IMR-90 (cell line): ENCODE results near the gene SKA2. TPM values are rescaled to one million over a fixed set of nuclear protein-coding genes. Genes with fewer than 3 reads are reported as not detected.

Experiments
- ATAC-seq: fragments of 200-7000 bp; cut with Tn5 transposase; 2 replicates; pipeline ENCODE4 v1.9.1; 2020; ENCODE audit warnings: low read depth, mild to moderate bottlenecking, moderate library complexity
- BruUV-seq: library from RNA; stranded (reverse); fragments of 400-500 nt; replicated peaks from 2 replicates; lab custom pipeline; 2021; lab: Mats Ljungman, UMichigan
- CTCF ChIA-PET: fragments of 300-600 bp; formaldehyde crosslinking; extraction: SDS; loops from one replicate; lab custom pipeline; 2021; ENCODE audit warnings: antibody characterized with exemption; lab: Yijun Ruan, JAX
- POLR2A ChIA-PET: fragments of 300-600 bp; sonication (Branson Sonifier 250); formaldehyde crosslinking; loops from one replicate; lab custom pipeline; 2022; ENCODE audit warnings: antibody characterized with exemption; ENCODE audit not compliant: unreplicated experiment; lab: Charles Lee
- DNase-seq: peaks from one replicate; pipeline ENCODE4 v3.0.0; 2013
- H2AFZ ChIP-seq: replicated peaks from 2 replicates; pipeline ENCODE3; 2013; ENCODE audit warnings: low read length, mild to moderate bottlenecking; ENCODE audit not compliant: poor library complexity
- H2AK5ac ChIP-seq: 2 replicates; pipeline ENCODE4 v1.6.1; 2013; ENCODE audit warnings: low read depth, low read length, inconsistent platforms
- H2AK9ac ChIP-seq: replicated peaks from 2 replicates; pipeline ENCODE3; 2013; ENCODE audit warnings: mild to moderate bottlenecking, low read depth, low read length, moderate library complexity; ENCODE audit not compliant: poor library complexity
- H2BK120ac ChIP-seq: 2 replicates; pipeline ENCODE4 v1.6.1; 2013; ENCODE audit warnings: low read depth, low read length, inconsistent platforms
- H2BK15ac ChIP-seq: 3 replicates; pipeline ENCODE4 v1.6.1; 2013; ENCODE audit warnings: low read depth, low read length, inconsistent platforms
- H2BK20ac ChIP-seq: 2 replicates; pipeline ENCODE4 v1.6.1; 2013; ENCODE audit warnings: low read depth, mild to moderate bottlenecking, inconsistent platforms, low read length, moderate library complexity
- H2BK5ac ChIP-seq: 2 replicates; pipeline ENCODE4 v1.6.1; 2013; ENCODE audit warnings: mild to moderate bottlenecking, low read depth, low read length, inconsistent platforms; ENCODE audit not compliant: poor library complexity, severe bottlenecking
- H3K14ac ChIP-seq: replicated peaks from 2 replicates; pipeline ENCODE4 v1.6.1; 2013; ENCODE audit warnings: low read depth, low read length, inconsistent platforms
- H3K18ac ChIP-seq: 2 replicates; pipeline ENCODE4 v1.6.1; 2013; ENCODE audit warnings: low read depth, low read length, control low read depth
- H3K23ac ChIP-seq: 2 replicates; pipeline ENCODE4 v1.6.1; 2013; ENCODE audit warnings: low read depth, low read length, inconsistent platforms
- H3K27ac ChIP-seq: 2 replicates; pipeline ENCODE4 v1.5.1; 2013; ENCODE audit warnings: mild to moderate bottlenecking, control low read depth, low read length; ENCODE audit not compliant: insufficient read depth
- H3K27me3 ChIP-seq: 2 replicates; pipeline ENCODE4 v1.6.1; 2013; ENCODE audit warnings: low read length; ENCODE audit not compliant: control insufficient read depth, insufficient read depth
- H3K36me3 ChIP-seq: 2 replicates; pipeline ENCODE4 v1.6.1; 2013; ENCODE audit warnings: low read length, mixed read lengths; ENCODE audit not compliant: control insufficient read depth, insufficient read depth
- H3K4ac ChIP-seq: 2 replicates; pipeline ENCODE4 v1.6.1; 2013; ENCODE audit warnings: low read depth, low read length, inconsistent platforms
- H3K4me1 ChIP-seq: 2 replicates; pipeline ENCODE4 v1.6.1; 2013; ENCODE audit warnings: low read length, mixed read lengths; ENCODE audit not compliant: control insufficient read depth, insufficient read depth
- H3K4me2 ChIP-seq: 2 replicates; pipeline ENCODE4 v1.6.1; 2013; ENCODE audit warnings: low read depth, mild to moderate bottlenecking, control low read depth, low read length, moderate library complexity
- H3K4me3 ChIP-seq: 2 replicates; pipeline ENCODE4 v1.5.1; 2013; ENCODE audit warnings: low read depth, mild to moderate bottlenecking, control low read depth, low read length, moderate library complexity; ENCODE audit not compliant: insufficient read depth
- H3K56ac ChIP-seq: 2 replicates; pipeline ENCODE4 v1.6.1; 2013; ENCODE audit warnings: low read length, inconsistent platforms; ENCODE audit not compliant: insufficient read depth; ENCODE audit errors: extremely low read depth
- H3K79me1 ChIP-seq, 2 experiments: 2 replicates each; pipeline ENCODE4 v1.6.1; 2013; ENCODE audit warnings: low read length in 2 of 2, inconsistent platforms in 1 of 2, low read depth in 1 of 2
- H3K9ac ChIP-seq: 2 replicates; pipeline ENCODE4 v1.6.1; 2013; ENCODE audit warnings: low read depth, low read length, control low read depth
- H3K9me1 ChIP-seq: 2 replicates; pipeline ENCODE4 v1.6.1; 2013; ENCODE audit warnings: low read length, inconsistent platforms; ENCODE audit not compliant: insufficient read depth
- H3K9me3 ChIP-seq: 2 replicates; pipeline ENCODE4 v1.6.1; 2013; ENCODE audit warnings: low read length; ENCODE audit not compliant: control insufficient read depth, insufficient read depth
- H4K20me1 ChIP-seq: 2 replicates; pipeline ENCODE4 v1.6.1; 2013; ENCODE audit warnings: low read length, inconsistent platforms; ENCODE audit not compliant: insufficient read depth
- H4K5ac ChIP-seq: 2 replicates; pipeline ENCODE4 v1.6.1; 2013; ENCODE audit warnings: mild to moderate bottlenecking, low read depth, low read length, control low read depth
- H4K8ac ChIP-seq, 2 experiments: 2 replicates each; pipeline ENCODE4 v1.6.1; 2013; ENCODE audit warnings: low read depth in 2 of 2, low read length in 2 of 2, control low read depth in 1 of 2, inconsistent platforms in 1 of 2
- H4K91ac ChIP-seq: 2 replicates; pipeline ENCODE4 v1.6.1; 2013; ENCODE audit warnings: low read depth, low read length, inconsistent platforms; ENCODE audit not compliant: insufficient read depth
- BHLHE40 ChIP-seq: fragments of 150-350 bp; IDR thresholded peaks from 2 replicates; pipeline ENCODE4 v1.6.1; 2016; ENCODE audit warnings: mild to moderate bottlenecking, low read depth, low read length
- CEBPB ChIP-seq: IDR thresholded peaks from 2 replicates; pipeline ENCODE4 v1.6.1; 2012; ENCODE audit warnings: low read depth, low read length, improper control_type of control experiment
- CHD1 ChIP-seq: IDR thresholded peaks from 2 replicates; pipeline ENCODE4 v1.6.1; 2012; ENCODE audit warnings: low read depth, low read length, improper control_type of control experiment
- FOS ChIP-seq: fragments of 150-350 bp; IDR thresholded peaks from 2 replicates; pipeline ENCODE4 v1.6.1; 2016; ENCODE audit warnings: low read depth, low read length
- MAFK ChIP-seq: IDR thresholded peaks from 2 replicates; pipeline ENCODE4 v1.6.1; 2012; ENCODE audit warnings: low read depth, low read length, improper control_type of control experiment
- MAZ ChIP-seq: IDR thresholded peaks from 2 replicates; pipeline ENCODE4 v1.6.1; 2012; ENCODE audit warnings: low read depth, mild to moderate bottlenecking, low read length, improper control_type of control experiment, moderate library complexity, borderline replicate concordance
- MXI1 ChIP-seq: IDR thresholded peaks from 2 replicates; pipeline ENCODE4 v1.6.1; 2012; ENCODE audit warnings: low read depth, mild to moderate bottlenecking, low read length, moderate library complexity, borderline replicate concordance
- NFE2L2 ChIP-seq: fragments of 150-350 bp; IDR thresholded peaks from 2 replicates; pipeline ENCODE4 v1.6.1; 2016; ENCODE audit warnings: low read depth, mild to moderate bottlenecking, low read length
- POLR2A ChIP-seq: IDR thresholded peaks from 2 replicates; pipeline ENCODE4 v1.6.1; 2012; ENCODE audit warnings: mild to moderate bottlenecking, low read depth, low read length
- RAD21 ChIP-seq: IDR thresholded peaks from 2 replicates; pipeline ENCODE4 v1.6.1; 2012; ENCODE audit warnings: low read length, improper control_type of control experiment
- RCOR1 ChIP-seq: IDR thresholded peaks from 2 replicates; pipeline ENCODE4 v1.6.1; 2012; ENCODE audit warnings: mild to moderate bottlenecking, low read length, improper control_type of control experiment; ENCODE audit not compliant: insufficient replicate concordance
- RFX5 ChIP-seq: IDR thresholded peaks from 2 replicates; pipeline ENCODE4 v1.8.0; 2012; ENCODE audit warnings: low read depth, mild to moderate bottlenecking, low read length, moderate library complexity
- SMC3 ChIP-seq: fragments of 150-350 bp; IDR thresholded peaks from 2 replicates; pipeline ENCODE4 v1.6.1; 2016; ENCODE audit warnings: low read depth, mild to moderate bottlenecking, antibody characterized with exemption, low read length, moderate library complexity
- WGBS, 2 experiments: methylation state at CpG; one replicate each; pipeline versions ENCODE4 v1.1.5 to v1.1.7; 2013; ENCODE audit warnings: missing lambda C conversion rate in 2 of 2; ENCODE audit not compliant: insufficient read length in 1 of 2; ENCODE audit errors: extremely low coverage in 2 of 2; 5-methylcytosine and 5-hydroxymethylcytosine counted together
- dilution Hi-C: fragments of 300-500 bp; cut with HindIII; formaldehyde crosslinking; loops from one replicate; pipeline ENCODE4 v1.14.3; 2018; ENCODE audit warnings: low sequenced_read_pairs; ENCODE audit not compliant: unreplicated experiment
- in situ Hi-C: fragments of 300-500 bp; cut with MboI; formaldehyde crosslinking; loops from 3 replicates; pipeline ENCODE4 v1.14.3; 2019; ENCODE audit warnings: low sequenced_read_pairs, inconsistent platforms, mixed read lengths
- intact Hi-C: fragments of 100-400 bp; cut with micrococcal nuclease; formaldehyde crosslinking; loops from 2 replicates; pipeline ENCODE4 v1.10.0; 2022
- polyA plus RNA-seq, 3 experiments: library from polyadenylated mRNA; depleted of rRNA; stranded (reverse); fragments of >200 nt; gene quantifications; 2 replicates each; pipeline ENCODE4 v1.2.3, GENCODE V29; 2012; ENCODE audit warnings: low replicate concordance in 1 of 3
- total RNA-seq: library from RNA; depleted of rRNA; stranded (reverse); fragments of >200 nt; gene quantifications from 2 replicates; pipeline ENCODE4 v1.2.3, GENCODE V29; 2012
- TF ChIP-seq, protein P1 (sequence below): conservative IDR thresholded peaks from 2 replicates; pipeline ENCODE4 v1.5.1; 2012; ENCODE audit warnings: mild to moderate bottlenecking, low read depth, low read length, improper control_type of control experiment
- TF ChIP-seq, protein P2 (sequence below): fragments of 150-350 bp; IDR thresholded peaks from 2 replicates; pipeline ENCODE4 v1.6.1; 2017; ENCODE audit warnings: mild to moderate bottlenecking, antibody characterized with exemption, low read length, low read depth
- TF ChIP-seq, protein P3 (sequence below): fragments of 150-350 bp; IDR thresholded peaks from 2 replicates; pipeline ENCODE4 v1.6.1; 2016; ENCODE audit warnings: low read depth, mild to moderate bottlenecking, low read length, moderate library complexity, borderline replicate concordance

The SKA2 gene
- total and polyA plus RNA-seq, 2 of the 4 experiments (the other 2 are of a cell fraction) = 30.4 to 38.7 TPM

DNA sequence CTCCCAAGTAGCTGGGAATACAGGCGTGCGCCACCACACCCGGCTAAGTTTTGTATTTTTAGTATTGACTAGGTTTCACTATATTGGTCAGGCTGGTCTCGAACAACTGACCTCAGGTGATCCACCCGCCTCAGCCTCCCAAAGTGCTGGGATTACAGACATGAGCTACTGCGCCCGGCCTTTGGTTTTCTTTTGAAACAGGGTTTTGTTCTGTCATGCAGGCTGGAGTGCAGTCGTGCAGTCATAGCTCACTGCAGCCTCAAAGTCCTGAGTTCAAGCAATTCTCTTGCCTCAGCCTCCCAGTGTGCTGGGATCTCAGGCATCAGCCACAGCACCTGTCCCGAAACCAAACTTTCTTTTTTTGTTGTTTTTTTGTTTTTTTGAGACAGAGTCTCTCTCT lies 25.6 kb upstream of the SKA2 start:
- Histone ChIP-seq H3K4me1 (no peaks in the 10 kb centered on the region), H3K27me3 (no peaks in the 10 kb centered on the region), H3K18ac (no peak overlapping the region), H2BK120ac (no peak overlapping the region), H3K4me3 (no peak overlapping the region), H3K9me3 (no peaks in the 10 kb centered on the region), H3K4me2 (no peak overlapping the region), H2AK9ac (no peak overlapping the region), H3K14ac (no peak overlapping the region), H4K5ac (no peak overlapping the region), H2BK15ac (no peak overlapping the region), H3K56ac (no peak overlapping the region), H3K27ac (no peak overlapping the region), H2AFZ (no peak overlapping the region), H3K4ac (no peak overlapping the region), H3K36me3 (peaks cover 3% of the 10 kb centered on the region; the same call in 1 of the 2 replicates), H2BK5ac (no peak overlapping the region), H3K9ac (no peak overlapping the region), H4K20me1 (no peaks in the 10 kb centered on the region), H4K91ac (no peak overlapping the region), H3K23ac (no peak overlapping the region), H2BK20ac (no peak overlapping the region), H2AK5ac (no peak overlapping the region), H3K9me1 (peaks cover 5% of the 10 kb centered on the region; the same call in 1 of the 2 replicates), H3K79me1 (peaks cover 23 to 58% of the 10 kb centered on the region in 2 experiments), H4K8ac (no peak overlapping the region)
- ChIA-PET POLR2A (no interaction called here), CTCF (interaction anchor here (2.0 kb wide), 1 partner anchor 9 kb away, joined by 5 read pairs; no protein-coding TSS in a partner anchor)
- TF ChIP-seq RAD21 (no peak), RFX5 (no peak), MAFK (no peak), FOS (no peak), POLR2A (no peak), NFE2L2 (no peak), BHLHE40 (no peak), CHD1 (no peak), CEBPB (no peak), RCOR1 (no peak), MXI1 (no peak), SMC3 (no peak), MAZ (no peak)
- TF ChIP-seq, protein P1, sequence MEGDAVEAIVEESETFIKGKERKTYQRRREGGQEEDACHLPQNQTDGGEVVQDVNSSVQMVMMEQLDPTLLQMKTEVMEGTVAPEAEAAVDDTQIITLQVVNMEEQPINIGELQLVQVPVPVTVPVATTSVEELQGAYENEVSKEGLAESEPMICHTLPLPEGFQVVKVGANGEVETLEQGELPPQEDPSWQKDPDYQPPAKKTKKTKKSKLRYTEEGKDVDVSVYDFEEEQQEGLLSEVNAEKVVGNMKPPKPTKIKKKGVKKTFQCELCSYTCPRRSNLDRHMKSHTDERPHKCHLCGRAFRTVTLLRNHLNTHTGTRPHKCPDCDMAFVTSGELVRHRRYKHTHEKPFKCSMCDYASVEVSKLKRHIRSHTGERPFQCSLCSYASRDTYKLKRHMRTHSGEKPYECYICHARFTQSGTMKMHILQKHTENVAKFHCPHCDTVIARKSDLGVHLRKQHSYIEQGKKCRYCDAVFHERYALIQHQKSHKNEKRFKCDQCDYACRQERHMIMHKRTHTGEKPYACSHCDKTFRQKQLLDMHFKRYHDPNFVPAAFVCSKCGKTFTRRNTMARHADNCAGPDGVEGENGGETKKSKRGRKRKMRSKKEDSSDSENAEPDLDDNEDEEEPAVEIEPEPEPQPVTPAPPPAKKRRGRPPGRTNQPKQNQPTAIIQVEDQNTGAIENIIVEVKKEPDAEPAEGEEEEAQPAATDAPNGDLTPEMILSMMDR = no peak
- TF ChIP-seq, protein P2, sequence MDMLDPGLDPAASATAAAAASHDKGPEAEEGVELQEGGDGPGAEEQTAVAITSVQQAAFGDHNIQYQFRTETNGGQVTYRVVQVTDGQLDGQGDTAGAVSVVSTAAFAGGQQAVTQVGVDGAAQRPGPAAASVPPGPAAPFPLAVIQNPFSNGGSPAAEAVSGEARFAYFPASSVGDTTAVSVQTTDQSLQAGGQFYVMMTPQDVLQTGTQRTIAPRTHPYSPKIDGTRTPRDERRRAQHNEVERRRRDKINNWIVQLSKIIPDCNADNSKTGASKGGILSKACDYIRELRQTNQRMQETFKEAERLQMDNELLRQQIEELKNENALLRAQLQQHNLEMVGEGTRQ = no peak
- TF ChIP-seq, protein P3, sequence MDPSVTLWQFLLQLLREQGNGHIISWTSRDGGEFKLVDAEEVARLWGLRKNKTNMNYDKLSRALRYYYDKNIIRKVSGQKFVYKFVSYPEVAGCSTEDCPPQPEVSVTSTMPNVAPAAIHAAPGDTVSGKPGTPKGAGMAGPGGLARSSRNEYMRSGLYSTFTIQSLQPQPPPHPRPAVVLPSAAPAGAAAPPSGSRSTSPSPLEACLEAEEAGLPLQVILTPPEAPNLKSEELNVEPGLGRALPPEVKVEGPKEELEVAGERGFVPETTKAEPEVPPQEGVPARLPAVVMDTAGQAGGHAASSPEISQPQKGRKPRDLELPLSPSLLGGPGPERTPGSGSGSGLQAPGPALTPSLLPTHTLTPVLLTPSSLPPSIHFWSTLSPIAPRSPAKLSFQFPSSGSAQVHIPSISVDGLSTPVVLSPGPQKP = no peak
- 100% methylated on average over 1 of the region's 9 CpGs; no CpG with 5 or more reads in 1 of the 2 experiments for WGBS, 2 experiments
- no TSS peak for BruUV-seq
- intact Hi-C loops (no loop called here), in situ Hi-C loops (no loop called here), dilution Hi-C loops (no loop called here)
- DNase-seq (no peak), ATAC-seq (no peak)
